Measurements from ENCODE around the gene IQCK. TPM values are rescaled to one million over a fixed set of nuclear protein-coding genes. Genes with fewer than 3 reads are reported as not detected.

The IQCK gene
- total RNA-seq, 1 donor from 2014 or later = 1.3 TPM

GRCh38 chr16:19706846-19707245, 11.2 kb upstream of the IQCK start:
- DNase-seq (ENCODE audit: low read depth) (no peak), FAIRE-seq (no peak)
- Histone ChIP-seq H3K36me3 (ENCODE audit: control insufficient read depth, insufficient read depth, low read length) (peaks cover 22% of the 10 kb centered on the region), H3K4me3 (ENCODE audit: low read depth, low read length) (no peak overlapping the region), H3K27me3 (ENCODE audit: control insufficient read depth, insufficient read depth, low read length) (no peaks in the 10 kb centered on the region)
- TF ChIP-seq, protein P1, sequence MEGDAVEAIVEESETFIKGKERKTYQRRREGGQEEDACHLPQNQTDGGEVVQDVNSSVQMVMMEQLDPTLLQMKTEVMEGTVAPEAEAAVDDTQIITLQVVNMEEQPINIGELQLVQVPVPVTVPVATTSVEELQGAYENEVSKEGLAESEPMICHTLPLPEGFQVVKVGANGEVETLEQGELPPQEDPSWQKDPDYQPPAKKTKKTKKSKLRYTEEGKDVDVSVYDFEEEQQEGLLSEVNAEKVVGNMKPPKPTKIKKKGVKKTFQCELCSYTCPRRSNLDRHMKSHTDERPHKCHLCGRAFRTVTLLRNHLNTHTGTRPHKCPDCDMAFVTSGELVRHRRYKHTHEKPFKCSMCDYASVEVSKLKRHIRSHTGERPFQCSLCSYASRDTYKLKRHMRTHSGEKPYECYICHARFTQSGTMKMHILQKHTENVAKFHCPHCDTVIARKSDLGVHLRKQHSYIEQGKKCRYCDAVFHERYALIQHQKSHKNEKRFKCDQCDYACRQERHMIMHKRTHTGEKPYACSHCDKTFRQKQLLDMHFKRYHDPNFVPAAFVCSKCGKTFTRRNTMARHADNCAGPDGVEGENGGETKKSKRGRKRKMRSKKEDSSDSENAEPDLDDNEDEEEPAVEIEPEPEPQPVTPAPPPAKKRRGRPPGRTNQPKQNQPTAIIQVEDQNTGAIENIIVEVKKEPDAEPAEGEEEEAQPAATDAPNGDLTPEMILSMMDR (IDR thresholded peaks at IDR 0.05; ENCODE audit: insufficient read depth, low read length, severe bottlenecking) = no peak

- TF ChIP-seq, protein P1 (IDR thresholded peaks at IDR 0.05; ENCODE audit: insufficient read depth, low read length, severe bottlenecking) = no peak
- FAIRE-seq = no peak
- DNase-seq (ENCODE audit: low read depth) = no peak
- Histone ChIP-seq H3K36me3 (ENCODE audit: control insufficient read depth, insufficient read depth, low read length) (peaks cover 25% of the 10 kb centered on the region), H3K4me3 (ENCODE audit: low read depth, low read length) (no peak overlapping the region), H3K27me3 (ENCODE audit: control insufficient read depth, insufficient read depth, low read length) (no peaks in the 10 kb centered on the region)
These were observed 10.3 kb upstream of the IQCK start for GRCh38 chr16:19707569-19708295.

DNA sequence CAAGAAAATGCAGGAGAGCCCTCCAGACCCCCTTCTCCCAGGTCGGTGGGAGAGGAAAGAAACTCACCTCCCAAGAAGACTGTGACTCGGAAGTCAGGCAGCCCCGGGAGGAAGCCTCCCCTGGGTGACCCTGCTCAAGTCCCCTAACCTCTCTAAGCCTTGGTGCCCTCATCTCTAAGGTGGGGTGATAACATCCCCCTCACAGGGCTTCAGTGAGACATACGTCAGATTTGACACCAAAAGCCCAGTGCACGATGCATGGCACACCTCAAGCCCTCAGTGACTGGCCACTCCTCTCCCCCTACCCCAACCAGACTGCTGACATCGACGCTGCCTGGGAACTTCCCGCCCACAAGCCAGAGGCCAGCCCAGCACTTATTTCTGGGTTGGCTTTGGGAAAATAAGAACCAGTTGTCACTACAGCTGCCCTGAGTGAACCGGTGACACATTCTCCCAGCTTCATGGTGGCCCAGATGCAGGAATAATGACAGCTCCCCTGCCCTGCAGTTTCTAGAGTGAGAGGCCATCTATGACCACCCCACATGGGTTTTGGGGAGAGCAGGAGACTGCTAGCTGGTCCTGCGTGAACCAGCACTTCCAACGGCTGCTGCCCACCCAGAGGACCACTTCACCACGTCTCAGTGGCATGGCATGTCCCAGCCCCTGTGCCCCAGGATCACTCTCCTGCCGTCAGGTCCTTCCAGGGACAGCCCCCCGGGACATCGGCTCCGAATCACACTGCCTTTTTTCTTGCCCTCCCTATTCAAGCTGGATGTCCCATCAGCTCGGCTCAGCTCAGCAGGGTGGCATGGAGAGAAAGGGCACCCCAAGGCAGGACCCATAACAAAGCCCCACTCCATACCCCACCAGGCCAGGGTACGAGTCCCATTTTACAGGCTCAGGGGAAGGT, 9.5 kb upstream of the IQCK start:
- Histone ChIP-seq H3K27me3 (ENCODE audit: control insufficient read depth, insufficient read depth, low read length) (no peaks in the 10 kb centered on the region), H3K36me3 (ENCODE audit: control insufficient read depth, insufficient read depth, low read length) (peaks cover 25% of the 10 kb centered on the region), H3K4me3 (ENCODE audit: low read depth, low read length) (no peak overlapping the region)
- DNase-seq (ENCODE audit: low read depth) (no peak), FAIRE-seq (no peak)
- TF ChIP-seq, protein P1 (IDR thresholded peaks at IDR 0.05; ENCODE audit: insufficient read depth, low read length, severe bottlenecking) = no peak

- Histone ChIP-seq H3K36me3 (ENCODE audit: control insufficient read depth, insufficient read depth, low read length) (peaks cover 31% of the 10 kb centered on the region), H3K4me3 (ENCODE audit: low read depth, low read length) (no peak overlapping the region), H3K27me3 (ENCODE audit: control insufficient read depth, insufficient read depth, low read length) (no peaks in the 10 kb centered on the region)
- TF ChIP-seq, protein P1 (IDR thresholded peaks at IDR 0.05; ENCODE audit: insufficient read depth, low read length, severe bottlenecking) = no peak
- FAIRE-seq (no peak), DNase-seq (ENCODE audit: low read depth) (no peak)
These were observed 8.5 kb upstream of the IQCK start for GRCh38 chr16:19709381-19710136.

- Histone ChIP-seq H3K36me3 (ENCODE audit: control insufficient read depth, insufficient read depth, low read length) (peaks cover 31% of the 10 kb centered on the region), H3K27me3 (ENCODE audit: control insufficient read depth, insufficient read depth, low read length) (no peaks in the 10 kb centered on the region), H3K4me3 (ENCODE audit: low read depth, low read length) (no peak overlapping the region)
- TF ChIP-seq, protein P1 (IDR thresholded peaks at IDR 0.05; ENCODE audit: insufficient read depth, low read length, severe bottlenecking) = no peak
- DNase-seq (ENCODE audit: low read depth) (no peak), FAIRE-seq (no peak)
These were observed 7.7 kb upstream of the IQCK start for GRCh38 chr16:19710191-19710908.
